H1 (cell line): Measurements from ENCODE around the gene RPS27. TPM values are rescaled to one million over a fixed set of nuclear protein-coding genes. Genes with fewer than 3 reads are reported as not detected.

Source experiments
- GABPA ChIP-seq: IDR thresholded peaks from 2 replicates; pipeline ENCODE4 v1.6.1; 2011; ENCODE audit warnings: mild to moderate bottlenecking, low read length, moderate library complexity, borderline replicate concordance; ENCODE audit not compliant: insufficient read depth
- JUND ChIP-seq: IDR thresholded peaks from 2 replicates; pipeline ENCODE4 v1.6.1; 2011; ENCODE audit warnings: mild to moderate bottlenecking, improper control_type of control experiment, low read length
- SAP30 ChIP-seq: fragments of 300-600 bp; sonication (generic); IDR thresholded peaks from 2 replicates; pipeline ENCODE4 v1.7.1; 2012; ENCODE audit warnings: low read length, moderate library complexity, mild to moderate bottlenecking, inconsistent platforms; ENCODE audit not compliant: insufficient read depth, insufficient replicate concordance
- polyA plus RNA-seq, 7 experiments: library from polyadenylated mRNA; depleted of rRNA in 3 of 7; stranded (reverse) in 5 of 7; unstranded in 2 of 7; fragments of >200 nt in 5 of 7; fragments of 200-250 nt in 2 of 7; gene quantifications; 1 replicate in 5 of 7; 2 replicates in 1 of 7; 4 replicates in 1 of 7; pipeline versions ENCODE4 v1.2.1 to v1.2.3, GENCODE V29; 2011 to 2013; ENCODE audit warnings: missing spikeins in 2 of 7, mixed read lengths in 2 of 7
- total RNA-seq: library from RNA; stranded (reverse); fragmentation: NEBNext Ultra II Directional; extraction: Animal tissue kit (Norgen Biotek cat#: 25700); gene quantifications from 2 replicates; pipeline ENCODE4 v1.2.1, GENCODE V29; 2021
- TF ChIP-seq, protein P1 (sequence below): IDR thresholded peaks from 2 replicates; pipeline ENCODE4 v1.6.1; 2012; ENCODE audit warnings: low read length, inconsistent platforms

RPS27 gene
- total and polyA plus RNA-seq, 2 of the 8 experiments (the other 6 are each of a cell fraction or from before 2014, with no cell fraction given): 1,810 to 3,155 TPM

- TF ChIP-seq SAP30 (no peak), GABPA (no peak), JUND (no peak)
- TF ChIP-seq, protein P1, sequence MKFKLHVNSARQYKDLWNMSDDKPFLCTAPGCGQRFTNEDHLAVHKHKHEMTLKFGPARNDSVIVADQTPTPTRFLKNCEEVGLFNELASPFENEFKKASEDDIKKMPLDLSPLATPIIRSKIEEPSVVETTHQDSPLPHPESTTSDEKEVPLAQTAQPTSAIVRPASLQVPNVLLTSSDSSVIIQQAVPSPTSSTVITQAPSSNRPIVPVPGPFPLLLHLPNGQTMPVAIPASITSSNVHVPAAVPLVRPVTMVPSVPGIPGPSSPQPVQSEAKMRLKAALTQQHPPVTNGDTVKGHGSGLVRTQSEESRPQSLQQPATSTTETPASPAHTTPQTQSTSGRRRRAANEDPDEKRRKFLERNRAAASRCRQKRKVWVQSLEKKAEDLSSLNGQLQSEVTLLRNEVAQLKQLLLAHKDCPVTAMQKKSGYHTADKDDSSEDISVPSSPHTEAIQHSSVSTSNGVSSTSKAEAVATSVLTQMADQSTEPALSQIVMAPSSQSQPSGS: no peak
Observed at GRCh38 chr1:153984123-153984894, 6.3 kb upstream of the RPS27 start (continued).
